Measurements from ENCODE around the gene PTP4A2. TPM values are rescaled to one million over a fixed set of nuclear protein-coding genes. Genes with fewer than 3 reads are reported as not detected.

Gene PTP4A2
- total and polyA plus RNA-seq, 2 of the 8 experiments (the other 6 are each of a cell fraction or from before 2014, with no cell fraction given), result 87.4 to 214 TPM

DNA sequence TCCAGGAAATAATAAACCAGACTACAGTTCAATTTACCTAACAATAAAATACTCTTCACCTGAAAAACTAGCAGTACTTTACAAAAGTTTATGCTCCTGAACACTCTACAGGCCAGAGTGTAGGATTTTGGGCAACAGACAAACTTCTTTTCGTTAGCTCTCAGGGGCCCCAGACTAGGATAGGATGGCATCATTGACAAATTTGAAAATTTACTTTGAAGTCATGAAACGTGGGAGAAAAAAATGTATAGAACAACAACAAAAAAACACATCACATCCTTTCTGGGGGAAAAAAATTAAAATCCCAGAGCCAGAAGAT lies 1.2 kb downstream of the PTP4A2 start:
- ChIA-PET POLR2A (ENCODE audit: partially characterized antibody) (interaction anchor here (2.4 kb wide), 1 partner anchor 18 kb away, joined by 15 read pairs; no protein-coding TSS in a partner anchor), CTCF (ENCODE audit: partially characterized antibody) (no interaction called here)
- Histone ChIP-seq H2AK5ac (ENCODE audit: low read depth, low read length) (peak overlapping the region; percentile 97; the same call in 1 of the 2 replicates), H2BK15ac (ENCODE audit: low read length) (no peak overlapping the region), H2AFZ (ENCODE audit: low read length) (no peak overlapping the region), H4K8ac (ENCODE audit: extremely low read depth, insufficient read depth, low read length) (no peak overlapping the region), H3K27ac (ENCODE audit: low read depth, low read length) (no peak overlapping the region), H3K36me3 (ENCODE audit: control insufficient read depth in 2 of 4, insufficient read depth in 4 of 4, low read length in 3 of 4) (no peaks in the 10 kb centered on the region), H3K27me3 (replicated peaks in 1 of 4; ENCODE audit: control insufficient read depth in 3 of 4, extremely low read depth in 1 of 4, insufficient read depth in 3 of 4, low read length in 3 of 4) (peaks cover 0 to 6% (median 0%) of the 10 kb centered on the region in 4 experiments; a peak in 2 of 7 replicates), H3K23me2 (ENCODE audit: low read depth, low read length) (peaks cover 7% of the 10 kb centered on the region; the same call in 1 of the 2 replicates), H3K79me1 (ENCODE audit: low read depth, low read length) (peaks cover 3% of the 10 kb centered on the region; the same call in 1 of the 2 replicates), H4K20me1 (replicated peaks in 1 of 2; ENCODE audit: control insufficient read depth in 1 of 2, insufficient read depth in 2 of 2, low read length in 2 of 2) (peaks cover 6 to 16% of the 10 kb centered on the region in 2 experiments), H3K18ac (ENCODE audit: extremely low read depth, low read length) (no peak overlapping the region), H3K4me1 (replicated peaks in 1 of 4; ENCODE audit: control insufficient read depth in 3 of 4, insufficient read depth in 4 of 4, low read length in 3 of 4) (peaks cover 2 to 16% (median 6%) of the 10 kb centered on the region in 4 experiments; a peak in 6 of 7 replicates), H3K4me3 (ENCODE audit: extremely low read depth in 1 of 4, insufficient read depth in 2 of 4, low read depth in 3 of 4, low read length in 4 of 4) (peak overlapping the region; percentile 92 to 99 (median 95)), H3K56ac (replicated peaks; ENCODE audit: insufficient read length, low read depth, low read length) (no peak overlapping the region), H4K91ac (replicated peaks; ENCODE audit: insufficient read length, low read length) (no peak overlapping the region), H3K4ac (replicated peaks; ENCODE audit: insufficient read length, low read depth, low read length) (no peak overlapping the region), H3K14ac (ENCODE audit: insufficient read length) (no peak overlapping the region), H3K9ac (replicated peaks in 1 of 4; ENCODE audit: extremely low read depth in 1 of 4, low read depth in 3 of 4, low read length in 3 of 4) (peak overlapping the region in 3 of 4 experiments; percentile 74 to 93 (median 78); a peak in 5 of 7 replicates), H3K9me3 (ENCODE audit: insufficient read depth in 2 of 2, low read depth in 1 of 2, low read length in 1 of 2) (no peaks in the 10 kb centered on the region; a peak in 1 of 4 replicates), H2BK5ac (ENCODE audit: low read depth, low read length) (peak overlapping the region; percentile 95; the same call in 1 of the 2 replicates), H3K4me2 (ENCODE audit: insufficient read depth in 1 of 2, low read depth in 2 of 2, low read length in 2 of 2) (peak overlapping the region; percentile 91 to 95), H2BK120ac (replicated peaks; ENCODE audit: low read depth, low read length) (no peak overlapping the region), H2BK12ac (ENCODE audit: low read depth, low read length) (no peak overlapping the region), H3K79me2 (ENCODE audit: control insufficient read depth in 1 of 2, insufficient read depth in 2 of 2, low read length in 2 of 2) (peaks cover 22 to 57% of the 10 kb centered on the region in 2 experiments), H2BK20ac (ENCODE audit: low read length) (no peak overlapping the region), H3K23ac (ENCODE audit: insufficient read length) (no peak overlapping the region), H4K5ac (ENCODE audit: insufficient read length, low read depth, low read length) (no peak overlapping the region)
- DNase-seq (ENCODE audit: low read depth in 1 of 2, low spot score in 2 of 2) (peak in 1 of 2 experiments; percentile 10), FAIRE-seq (no peak)
- WGBS, 2 experiments (ENCODE audit: extremely low coverage in 1 of 2, insufficient coverage in 1 of 2, insufficient read length in 1 of 2, insufficient replicate concordance in 2 of 2, low coverage in 1 of 2, low lambda C conversion rate in 2 of 2, missing lambda C conversion rate in 1 of 2), result 19% methylated on average over 2 of the region's 2 CpGs; no CpG with 5 or more reads in 1 of the 2 experiments
- TF ChIP-seq POLR2A (IDR thresholded peaks at IDR 0.05; ENCODE audit: control extremely low read depth in 1 of 2, low read depth in 2 of 2, low read length in 2 of 2) (no peak), SUZ12 (IDR thresholded peaks at IDR 0.05; ENCODE audit: low read length) (no peak), SIX5 (IDR thresholded peaks at IDR 0.05; ENCODE audit: low read depth, low read length) (no peak), SRF (IDR thresholded peaks at IDR 0.05; ENCODE audit: low read depth, low read length) (no peak), ZNF274 (IDR thresholded peaks at IDR 0.05; ENCODE audit: borderline replicate concordance, extremely low read depth, low read length) (no peak), PHF8 (conservative IDR thresholded peaks at IDR 0.05; ENCODE audit: low read depth, low read length) (no peak), CHD2 (IDR thresholded peaks at IDR 0.05; ENCODE audit: low read length) (no peak), HDAC6 (IDR thresholded peaks at IDR 0.05; ENCODE audit: low read depth, low read length) (no peak)
- TF ChIP-seq, protein P1, sequence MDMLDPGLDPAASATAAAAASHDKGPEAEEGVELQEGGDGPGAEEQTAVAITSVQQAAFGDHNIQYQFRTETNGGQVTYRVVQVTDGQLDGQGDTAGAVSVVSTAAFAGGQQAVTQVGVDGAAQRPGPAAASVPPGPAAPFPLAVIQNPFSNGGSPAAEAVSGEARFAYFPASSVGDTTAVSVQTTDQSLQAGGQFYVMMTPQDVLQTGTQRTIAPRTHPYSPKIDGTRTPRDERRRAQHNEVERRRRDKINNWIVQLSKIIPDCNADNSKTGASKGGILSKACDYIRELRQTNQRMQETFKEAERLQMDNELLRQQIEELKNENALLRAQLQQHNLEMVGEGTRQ (IDR thresholded peaks at IDR 0.05; ENCODE audit: low read length), result no peak
